Chondrocyte (in vitro differentiated cells): ENCODE measurements around the gene RAX2. TPM values are rescaled to one million over a fixed set of nuclear protein-coding genes. Genes with fewer than 3 reads are reported as not detected.

Experiments used
- DNase-seq: peaks from one replicate; pipeline ENCODE4 v3.0.0; 2021; ENCODE audit warnings: mixed read lengths, low spot score
- H3K27ac Mint-ChIP-seq: one replicate; pipeline ENCODE4 v1.8.0; 2021; ENCODE audit warnings: mild to moderate bottlenecking, moderate library complexity, mixed read lengths; ENCODE audit not compliant: unreplicated experiment
- H3K27me3 Mint-ChIP-seq: 2 replicates; pipeline ENCODE4 v1.8.0; 2021; ENCODE audit warnings: low read depth, mixed read lengths
- H3K36me3 Mint-ChIP-seq: 2 replicates; pipeline ENCODE4 v1.8.0; 2021; ENCODE audit warnings: low read depth, mixed read lengths
- H3K4me1 Mint-ChIP-seq: 2 replicates; pipeline ENCODE4 v1.8.0; 2021; ENCODE audit warnings: low read depth, mild to moderate bottlenecking, mixed read lengths
- H3K4me3 Mint-ChIP-seq: one replicate; pipeline ENCODE4 v1.8.0; 2021; ENCODE audit warnings: mild to moderate bottlenecking, moderate library complexity, mixed read lengths; ENCODE audit not compliant: unreplicated experiment
- H3K9me3 Mint-ChIP-seq: 2 replicates; pipeline ENCODE4 v1.8.0; 2021; ENCODE audit warnings: low read depth, mixed read lengths
- CTCF ChIP-seq: fragments of 200-600 bp; sonication (generic); IDR thresholded peaks from 2 replicates; pipeline ENCODE4 v1.5.0; 2021; ENCODE audit warnings: antibody characterized with exemption, mild to moderate bottlenecking, moderate library complexity
- total RNA-seq: library from RNA; stranded (reverse); gene quantifications from 3 replicates; pipeline ENCODE4 v1.2.1, GENCODE V29; 2021

RAX2 gene
- total RNA-seq, 1 donor from 2014 or later = not detected

GRCh38 chr19:3753631-3754410 lies 18.2 kb downstream of the RAX2 start:
- TF ChIP-seq CTCF = no peak
- Mint-ChIP-seq H3K4me1 (no peaks in the 10 kb centered on the region), H3K27ac (no peak overlapping the region), H3K27me3 (no peaks in the 10 kb centered on the region), H3K9me3 (no peaks in the 10 kb centered on the region), H3K4me3 (no peak overlapping the region), H3K36me3 (peaks cover 16% of the 10 kb centered on the region)
- DNase-seq = no peak

- Mint-ChIP-seq H3K4me3 (no peak overlapping the region), H3K27me3 (no peaks in the 10 kb centered on the region), H3K4me1 (no peaks in the 10 kb centered on the region), H3K9me3 (no peaks in the 10 kb centered on the region), H3K27ac (no peak overlapping the region), H3K36me3 (peaks cover 16% of the 10 kb centered on the region)
- no peak for DNase-seq
- no peak for TF ChIP-seq CTCF
Measured at GRCh38 chr19:3752492-3752891, 19.5 kb downstream of the RAX2 start.

GRCh38 chr19:3751236-3751635 lies 20.8 kb downstream of the RAX2 start:
- no peak for DNase-seq
- H3K4me1 Mint-ChIP-seq = no peaks in the 10 kb centered on the region
- no peak for TF ChIP-seq CTCF
- H3K27ac Mint-ChIP-seq = no peak overlapping the region
- no peaks in the 10 kb centered on the region for H3K27me3 Mint-ChIP-seq
- no peak overlapping the region for H3K4me3 Mint-ChIP-seq
- H3K9me3 Mint-ChIP-seq = no peaks in the 10 kb centered on the region
- peaks cover 16% of the 10 kb centered on the region for H3K36me3 Mint-ChIP-seq

- Mint-ChIP-seq H3K27me3 (no peaks in the 10 kb centered on the region), H3K4me3 (no peak overlapping the region), H3K4me1 (no peaks in the 10 kb centered on the region), H3K9me3 (no peaks in the 10 kb centered on the region), H3K36me3 (peaks cover 16% of the 10 kb centered on the region), H3K27ac (no peak overlapping the region)
- DNase-seq = no peak
- TF ChIP-seq CTCF = no peak
Measured at GRCh38 chr19:3750211-3750610, 21.8 kb downstream of the RAX2 start.

GRCh38 chr19:3748965-3749364 lies 23.1 kb downstream of the RAX2 start:
- Mint-ChIP-seq H3K4me3 (no peak overlapping the region), H3K4me1 (no peaks in the 10 kb centered on the region), H3K27ac (no peak overlapping the region), H3K9me3 (no peaks in the 10 kb centered on the region), H3K27me3 (no peaks in the 10 kb centered on the region), H3K36me3 (peaks cover 14% of the 10 kb centered on the region)
- DNase-seq = no peak
- no peak for TF ChIP-seq CTCF
